K562 (cell line): ENCODE data around the gene CCDC186. TPM values are rescaled to one million over a fixed set of nuclear protein-coding genes. Genes with fewer than 3 reads are reported as not detected.
"Not testable (repeated sequence)": the region's sequence is repeated elsewhere in the genome, so short reads cannot be mapped to it uniquely, and the experiment has no call there.

Experiments used
- ATAC-seq: fragments of 200-7000 bp; cut with Tn5 transposase; 3 replicates; pipeline ENCODE4 v1.9.1; 2020; ENCODE audit warnings: moderate library complexity
- BruUV-seq: library from RNA; stranded (reverse); fragments of 400-500 nt; replicated peaks from 2 replicates; lab custom pipeline; 2021; lab: Mats Ljungman, UMichigan
- CTCF ChIA-PET: fragments of 300-600 bp; formaldehyde crosslinking; extraction: SDS; loops from one replicate; lab custom pipeline; 2021; ENCODE audit warnings: low intra/inter-chr PET ratio; lab: Yijun Ruan, JAX
- POLR2A ChIA-PET: fragments of 300-600, 350-650 bp; sonication (Branson Sonifier 250); formaldehyde crosslinking; extraction: SDS; loops from one replicate; lab custom pipeline; 2021; ENCODE audit warnings: antibody characterized with exemption, inconsistent platforms; lab: Yijun Ruan, JAX
- DNase-seq, 4 experiments: peaks; one replicate each; pipeline versions ENCODE4 v3.0.0 to v3.0.0-alpha.2; 2011 to 2018; ENCODE audit warnings: low spot score in 3 of 4, mixed read lengths in 3 of 4; ENCODE audit errors: extremely low read depth in 1 of 4
- FAIRE-seq: peaks from 2 replicates; lab custom pipeline; 2011; peaks lifted over from hg19 to GRCh38; lab: Jason Lieb, UNC
- H2AFZ ChIP-seq: 2 replicates; pipeline ENCODE4 v1.6.0; 2011; ENCODE audit warnings: low read depth, low read length, control low read depth, inconsistent platforms
- H3K27ac ChIP-seq: fragments of 200-600 bp; 3 replicates; pipeline ENCODE4 v1.8.0; 2011; ENCODE audit warnings: low read depth, mild to moderate bottlenecking, control low read depth, inconsistent platforms, low read length, moderate library complexity, mixed read lengths; ENCODE audit errors: extremely low read depth
- H3K27me3 ChIP-seq, 2 experiments: fragments of 300-600 bp in 1 of 2; 2 replicates in 1 of 2; 3 replicates in 1 of 2; pipeline versions ENCODE4 v1.6.0 to v1.8.0; 2011; ENCODE audit warnings: inconsistent platforms in 2 of 2, low read length in 2 of 2, mild to moderate bottlenecking in 1 of 2, mixed read lengths in 1 of 2, moderate library complexity in 1 of 2; ENCODE audit not compliant: control insufficient read depth in 2 of 2, insufficient read depth in 2 of 2
- H3K36me3 ChIP-seq: fragments of 300-600 bp; 3 replicates; pipeline ENCODE4 v1.8.0; 2011; ENCODE audit warnings: mild to moderate bottlenecking, low read length, inconsistent platforms; ENCODE audit not compliant: control insufficient read depth, insufficient read depth
- H3K4me1 ChIP-seq, 2 experiments: fragments of 200-600 bp in 1 of 2; replicated peaks in 1 of 2; 2 replicates in 1 of 2; 3 replicates in 1 of 2; pipeline versions ENCODE4 v1.5.1 to v1.8.0; 2011; ENCODE audit warnings: inconsistent platforms in 2 of 2, low read length in 2 of 2, mild to moderate bottlenecking in 1 of 2, mixed read lengths in 1 of 2, moderate library complexity in 1 of 2; ENCODE audit not compliant: control insufficient read depth in 2 of 2, insufficient read depth in 2 of 2
- H3K4me2 ChIP-seq: 2 replicates; pipeline ENCODE4 v1.6.1; 2011; ENCODE audit warnings: low read length, control low read depth, inconsistent platforms, mixed read lengths; ENCODE audit not compliant: insufficient read depth
- H3K4me3 ChIP-seq: fragments of 200-600 bp; sonication (generic), shearing (Covaris generic); 2 replicates; pipeline ENCODE4 v1.5.1; 2016; ENCODE audit warnings: control low read depth, inconsistent platforms
- H3K79me2 ChIP-seq: fragments of 200-600 bp; 3 replicates; pipeline ENCODE4 v1.8.0; 2011; ENCODE audit warnings: low read length, inconsistent platforms; ENCODE audit not compliant: control insufficient read depth, insufficient read depth
- H3K9ac ChIP-seq, 2 experiments: 2 replicates each; pipeline versions ENCODE4 v1.6.0 to v1.6.1; 2011; ENCODE audit warnings: low read depth in 2 of 2, low read length in 2 of 2, control low read depth in 1 of 2, inconsistent platforms in 1 of 2, mild to moderate bottlenecking in 1 of 2, mixed read lengths in 1 of 2; ENCODE audit not compliant: insufficient read depth in 1 of 2
- H3K9me1 ChIP-seq: one replicate; pipeline ENCODE4 v1.6.0; 2011; ENCODE audit warnings: inconsistent platforms, mild to moderate bottlenecking, low read length, moderate library complexity; ENCODE audit not compliant: control insufficient read depth, insufficient read depth
- H3K9me3 ChIP-seq: replicated peaks from 2 replicates; pipeline ENCODE4 v1.5.1; 2011; ENCODE audit warnings: low read depth, low read length, inconsistent platforms; ENCODE audit not compliant: control insufficient read depth, insufficient read depth
- H4K20me1 ChIP-seq: replicated peaks from 2 replicates; pipeline ENCODE4 v1.6.1; 2011; ENCODE audit warnings: low read length, inconsistent platforms, mixed read lengths; ENCODE audit not compliant: control insufficient read depth, insufficient read depth
- CEBPB ChIP-seq: fragments of 450-650 bp; IDR thresholded peaks from 2 replicates; pipeline ENCODE4 v1.6.1; 2016; ENCODE audit warnings: missing genetic modification characterization, missing compliant biosample characterization
- POLR2B ChIP-seq: fragments of 450-650 bp; IDR thresholded peaks from 2 replicates; pipeline ENCODE4 v1.6.1; 2018; ENCODE audit warnings: low read depth; ENCODE audit not compliant: partially characterized antibody
- WGBS: fragments of 100-300 bp; shearing (Covaris generic); methylation state at CpG from one replicate; pipeline ENCODE4 v1.1.6; 2016; ENCODE audit warnings: low coverage, mixed read lengths; ENCODE audit not compliant: insufficient coverage; ENCODE audit errors: missing lambda C conversion rate; 5-methylcytosine and 5-hydroxymethylcytosine counted together
- in situ Hi-C: fragments of 300-500 bp; cut with MboI; formaldehyde crosslinking; loops from 4 replicates; pipeline ENCODE4 v1.15.0; 2018; ENCODE audit warnings: inconsistent platforms, mixed read lengths
- intact Hi-C: fragments of 100-400 bp; cut with micrococcal nuclease; formaldehyde crosslinking; loops from 2 replicates; pipeline ENCODE4 v1.14.2; 2022
- polyA plus RNA-seq, 8 experiments: library from polyadenylated mRNA; depleted of rRNA in 4 of 8; stranded (reverse) in 5 of 8; unstranded in 3 of 8; fragments of >200 nt; fragmentation: Nextera tagmentation in 2 of 8; fragmentation: Illumina TruSeq in 1 of 8; extraction: Ambion mirVana in 2 of 8; extraction: Trizol in 1 of 8; gene quantifications; 2 replicates each; pipeline versions ENCODE4 v1.2.1 to v1.2.3, GENCODE V29; 2011 to 2014; ENCODE audit warnings: inconsistent platforms in 1 of 8, missing spikeins in 1 of 8
- total RNA-seq, 7 experiments: library from RNA; depleted of rRNA in 6 of 7; stranded (reverse); fragments of >200 nt in 6 of 7; fragmentation: Illumina TruSeq in 2 of 7; extraction: Trizol in 2 of 7; gene quantifications; 2 replicates each; pipeline versions ENCODE4 v1.2.1 to v1.2.3, GENCODE V29; 2011 to 2021; ENCODE audit warnings: low replicate concordance in 1 of 7

CCDC186 gene
- total and polyA plus RNA-seq, 9 of the 15 experiments (the other 6 are each of a cell fraction or from before 2014, with no cell fraction given): 2.0 to 7.5 (median 4.7) TPM

GRCh38 chr10:114142018-114142417 lies 32.0 kb downstream of the CCDC186 start:
- Histone ChIP-seq H4K20me1 (no peaks in the 10 kb centered on the region), H3K9me1 (no peaks in the 10 kb centered on the region), H3K27ac (no peak overlapping the region), H3K9me3 (no peaks in the 10 kb centered on the region), H3K36me3 (0 out of 3 replicates have a peak, but pooled peaks cover 2% of the 10 kb centered on the region), H3K9ac (no peak overlapping the region), H2AFZ (no peak overlapping the region), H3K4me2 (no peak overlapping the region), H3K4me3 (no peak overlapping the region), H3K79me2 (no peaks in the 10 kb centered on the region), H3K4me1 (no peaks in the 10 kb centered on the region), H3K27me3 (no peaks in the 10 kb centered on the region)
- intact Hi-C loops (no loop called here), in situ Hi-C loops (no loop called here)
- ChIA-PET POLR2A (no interaction called here), CTCF (no interaction called here)
- WGBS: 20% methylated on average over 3 of the region's 3 CpGs
- peak; percentile 63 for TF ChIP-seq CEBPB (tag)
- no peak for TF ChIP-seq POLR2B
- no peak for DNase-seq
- no peak for FAIRE-seq
- no peak for ATAC-seq
- BruUV-seq: no TSS peak

- ATAC-seq, H3K4me1 ChIP-seq, H3K9ac ChIP-seq, H3K36me3 ChIP-seq, DNase-seq, H3K4me2 ChIP-seq, H3K9me3 ChIP-seq, BruUV-seq, POLR2A ChIA-PET, H2AFZ ChIP-seq, H3K9me1 ChIP-seq, H3K79me2 ChIP-seq, FAIRE-seq, intact Hi-C loops, H3K27ac ChIP-seq, H3K4me3 ChIP-seq, CTCF ChIA-PET, in situ Hi-C loops, H3K27me3 ChIP-seq, H4K20me1 ChIP-seq: not testable (repeated sequence)
- WGBS: 62% methylated on average over 2 of the region's 2 CpGs
Observed at GRCh38 chr10:114140827-114141226, 33.2 kb downstream of the CCDC186 start.
